TTC549 (cell line): ENCODE data around the gene TAGAP.
"Not testable (repeated sequence)": the region's sequence is repeated elsewhere in the genome, so short reads cannot be mapped to it uniquely, and the experiment has no call there.

Experiments
- FAIRE-seq: peaks from 2 replicates; lab custom pipeline; 2012; peaks lifted over from hg19 to GRCh38; lab: Jason Lieb, UNC

Gene TAGAP

DNA sequence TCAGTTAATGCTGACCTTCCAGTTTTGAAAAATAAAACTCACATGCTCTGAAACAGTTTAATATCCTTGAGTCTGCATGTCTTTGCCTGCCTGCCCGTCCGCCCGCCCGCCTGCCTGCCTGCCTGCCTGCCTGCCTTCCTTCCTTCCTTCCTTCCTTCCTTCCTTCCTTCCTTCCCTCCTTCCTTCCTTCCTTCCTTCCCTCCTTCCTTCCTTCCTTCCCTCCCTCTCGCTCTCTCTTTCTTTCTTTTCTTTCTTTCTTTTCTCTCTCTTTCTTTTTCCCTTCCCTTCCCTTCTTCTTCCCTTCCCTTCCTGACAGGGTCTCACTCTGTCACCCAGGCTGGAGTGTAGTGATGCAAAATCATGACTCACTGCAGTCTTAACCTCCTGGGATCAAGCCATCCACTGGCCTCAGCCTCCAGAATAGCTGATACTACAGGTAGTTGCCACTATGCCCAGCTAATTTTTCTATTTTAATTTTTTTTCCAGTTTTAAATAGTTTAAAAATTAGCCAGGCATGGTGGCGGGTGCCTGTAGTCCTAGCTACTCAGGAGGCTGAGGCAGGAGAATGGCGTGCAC, 34.7 kb downstream of the TAGAP start:
- FAIRE-seq: not testable (repeated sequence)

DNA sequence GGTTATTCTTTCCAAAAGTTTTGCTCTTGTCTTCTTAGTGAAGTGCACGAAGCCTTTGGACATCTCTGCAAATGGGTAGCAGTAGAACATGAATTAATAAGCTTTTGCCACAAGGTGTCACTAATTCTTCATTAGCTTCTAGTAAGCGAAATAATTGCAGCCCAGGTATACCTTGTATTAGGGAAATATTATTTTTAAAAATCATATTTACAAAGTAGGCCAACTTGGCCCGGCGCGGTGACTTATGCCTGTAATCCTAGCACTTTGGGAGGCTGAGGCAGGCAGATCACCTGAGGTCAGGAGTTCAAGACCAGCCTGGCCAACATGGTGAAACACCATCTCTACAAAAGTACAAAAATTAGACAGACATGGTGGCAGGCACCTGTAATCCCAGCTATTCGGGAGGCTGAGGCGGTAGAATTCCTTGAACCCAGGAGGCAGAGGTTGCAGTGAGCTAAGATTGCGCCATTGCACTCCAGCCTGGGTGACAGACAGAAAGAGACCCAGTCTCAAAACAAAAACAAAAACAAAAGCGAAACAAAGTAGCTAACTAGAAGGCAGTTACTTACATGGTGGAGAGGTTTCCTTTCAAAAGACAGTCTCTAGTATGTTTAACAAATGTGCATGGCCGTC, 36.0 kb downstream of the TAGAP start:
- FAIRE-seq: no peak

DNA sequence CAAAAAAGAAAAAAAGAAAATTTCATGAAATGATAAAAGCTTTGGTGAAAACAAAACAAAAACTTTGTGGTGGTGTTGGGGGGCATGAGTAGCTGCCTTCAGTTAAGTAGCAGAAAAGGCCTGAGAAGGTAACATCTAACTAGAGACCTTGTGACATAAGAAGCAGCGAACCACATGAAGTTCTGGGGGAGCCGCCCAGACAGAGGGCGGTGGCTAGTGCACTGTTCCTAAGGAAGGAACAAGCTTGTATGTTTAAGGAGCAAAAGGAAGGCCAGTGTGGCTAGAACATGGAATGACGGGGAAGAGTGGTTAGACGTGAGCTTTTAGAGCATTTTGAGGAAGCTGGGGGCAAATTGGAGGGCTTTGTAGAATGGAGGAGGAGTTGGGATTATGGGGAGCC, 37.3 kb downstream of the TAGAP start:
- no peak for FAIRE-seq

DNA sequence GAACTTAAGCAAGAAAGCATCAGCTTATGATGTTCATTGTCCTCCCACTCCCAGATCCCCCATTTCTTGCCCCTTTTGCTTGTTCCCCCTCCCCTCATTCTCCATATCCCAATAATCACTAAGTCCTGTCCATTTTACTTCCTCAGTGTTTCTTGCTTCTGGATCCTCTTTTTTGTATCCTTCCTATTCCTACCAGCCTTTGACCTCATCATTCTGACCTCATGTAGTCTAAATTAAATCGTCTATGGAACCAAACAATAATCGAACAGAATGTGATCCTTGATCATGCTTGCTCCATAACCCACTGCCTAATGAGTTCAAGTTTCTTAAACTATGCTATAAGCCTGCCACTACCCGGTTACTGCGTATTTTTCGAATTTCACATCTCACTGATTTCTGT, 39.4 kb downstream of the TAGAP start:
- no peak for FAIRE-seq

DNA sequence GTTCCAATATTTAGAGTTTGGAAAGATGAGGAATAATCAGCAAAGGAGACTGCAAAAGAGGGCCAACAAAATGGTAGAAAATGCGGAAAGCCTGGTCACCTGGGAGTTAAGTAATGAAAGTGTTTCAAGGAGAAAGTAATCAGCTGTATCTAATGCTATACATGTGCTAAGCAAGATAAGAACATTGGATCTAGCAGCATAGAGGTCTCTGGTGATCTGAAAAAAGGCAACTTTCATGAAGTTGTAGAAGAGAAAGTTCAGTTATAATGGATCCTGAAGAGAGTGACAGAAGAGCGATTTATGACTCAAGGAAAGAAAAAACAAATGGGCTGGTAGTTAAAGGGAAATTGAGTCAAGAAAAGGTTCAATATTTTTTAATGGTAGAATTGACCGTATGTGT, 40.2 kb downstream of the TAGAP start:
- no peak for FAIRE-seq

DNA sequence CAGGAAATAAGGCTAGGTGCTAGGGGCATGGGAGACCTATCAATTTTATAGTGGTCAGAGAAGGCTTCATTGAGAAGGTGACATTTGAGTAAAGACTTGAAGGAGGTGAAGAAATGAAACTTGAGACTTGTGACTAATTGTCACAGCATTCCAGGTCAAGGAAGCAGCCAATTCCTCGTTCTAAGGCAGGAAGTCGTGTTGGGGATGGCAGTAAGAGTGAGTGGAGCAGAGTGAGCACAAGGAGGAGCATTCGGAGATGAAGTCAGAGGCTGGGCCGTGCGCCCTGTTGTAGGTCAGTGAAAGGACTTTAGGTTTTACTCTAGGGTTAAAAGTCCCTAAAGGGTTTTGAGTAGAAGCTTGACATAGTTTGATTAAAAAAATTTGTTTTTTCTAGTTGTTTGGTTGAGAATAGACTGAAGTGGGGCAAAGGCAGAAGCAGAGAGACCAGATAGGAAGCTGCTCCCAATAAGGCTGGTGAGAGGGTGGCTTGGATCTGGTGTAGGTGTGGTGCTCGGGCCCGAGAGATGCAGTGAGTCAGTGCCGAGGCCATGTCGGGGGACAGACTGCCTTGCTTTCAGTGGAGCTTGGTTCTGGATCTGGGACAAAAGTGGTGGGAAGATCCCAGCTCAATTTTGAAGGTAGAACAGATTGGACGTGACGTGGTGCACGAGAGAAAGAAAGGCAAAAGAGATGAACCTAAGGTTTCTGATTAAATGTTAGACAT, 42.2 kb downstream of the TAGAP start:
- FAIRE-seq: no peak

DNA sequence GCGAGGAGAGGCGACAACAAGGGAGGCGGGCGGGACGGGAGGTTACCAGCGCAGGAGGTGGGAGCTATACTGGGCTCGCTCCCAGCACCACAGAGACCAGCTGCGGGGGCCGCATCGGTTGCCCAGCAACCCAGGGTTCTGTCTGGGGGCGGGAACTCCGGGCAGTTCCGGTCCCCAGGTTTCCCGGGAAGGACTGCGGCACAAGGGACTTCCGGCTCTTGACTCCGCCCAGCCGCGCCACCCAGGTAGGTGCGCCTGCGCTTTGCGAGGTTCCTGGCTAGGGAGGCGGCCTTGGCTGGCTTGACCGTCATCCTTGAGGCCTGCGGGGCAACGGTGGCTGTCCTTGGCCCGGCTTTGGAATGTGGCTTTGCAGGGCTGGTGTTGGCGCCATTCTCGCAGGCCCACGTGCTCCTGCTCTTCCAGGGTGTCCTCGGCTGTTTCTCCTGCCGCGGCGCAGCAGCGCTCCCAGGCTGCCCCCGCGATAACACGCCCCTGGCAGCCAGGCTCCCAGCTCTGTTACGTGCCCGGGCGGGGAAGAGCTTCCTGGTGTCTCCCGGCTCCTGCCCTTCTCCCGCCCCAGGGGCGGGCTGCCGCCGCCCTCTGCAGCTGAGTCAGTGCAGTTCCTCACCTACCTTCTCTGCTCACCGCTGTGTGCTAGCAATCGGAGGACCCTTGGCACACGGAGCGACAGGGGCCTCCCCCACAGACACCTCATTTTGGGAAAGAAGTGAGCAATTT, 45.0 kb downstream of the TAGAP start, which contains the start of gene RSPH3:
Gene RSPH3, minus strand, starts transcription at position 537 of the 738 bp plus-strand sequence. CDS start 652 bp downstream, outside the sequence.
- no peak for FAIRE-seq

DNA sequence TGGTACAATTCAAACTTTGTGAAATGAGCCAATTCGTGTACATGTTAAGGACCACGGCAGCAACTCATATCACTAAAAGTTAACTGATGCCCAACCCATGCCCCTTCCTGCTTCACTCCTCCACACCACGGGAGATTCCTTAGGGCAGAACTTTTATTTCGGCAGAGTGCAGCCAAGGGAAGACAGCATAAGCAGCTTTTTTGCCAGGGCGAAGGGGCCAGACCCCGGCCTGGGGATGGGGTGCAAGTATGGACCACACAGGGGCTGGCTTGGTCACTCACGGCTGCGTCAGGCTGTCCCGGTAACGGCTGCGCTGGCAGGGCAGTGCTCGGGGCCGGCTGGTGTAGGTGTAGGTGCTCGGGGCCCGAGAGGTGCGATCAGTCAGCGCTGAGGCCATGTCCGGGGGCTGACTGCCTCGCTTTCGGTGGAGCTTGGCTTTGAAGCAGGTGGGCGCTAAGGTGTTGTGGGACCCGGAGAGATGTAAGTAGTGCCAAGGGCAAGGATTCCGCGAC, 45.6 kb downstream of the TAGAP start:
- FAIRE-seq: no peak

DNA sequence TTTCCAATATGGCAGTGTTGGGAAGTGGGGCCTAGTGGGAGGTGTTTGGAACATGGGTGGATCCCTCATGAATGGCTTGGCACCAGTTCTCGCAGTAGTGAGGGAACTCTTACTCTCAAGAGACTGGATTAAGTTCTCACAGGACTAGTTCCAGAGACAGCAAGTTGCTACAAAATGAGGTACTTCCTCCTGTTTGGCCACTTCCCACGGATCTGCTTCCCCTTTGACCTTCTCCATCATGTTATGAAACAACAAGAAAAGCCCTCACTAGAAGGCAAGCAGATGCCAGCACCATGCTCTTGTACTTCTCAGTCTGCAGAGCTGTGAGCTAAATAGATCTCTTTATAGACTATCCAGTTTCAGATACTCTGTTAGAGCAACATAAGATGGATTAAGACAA, 47.9 kb downstream of the TAGAP start:
- FAIRE-seq: no peak

DNA sequence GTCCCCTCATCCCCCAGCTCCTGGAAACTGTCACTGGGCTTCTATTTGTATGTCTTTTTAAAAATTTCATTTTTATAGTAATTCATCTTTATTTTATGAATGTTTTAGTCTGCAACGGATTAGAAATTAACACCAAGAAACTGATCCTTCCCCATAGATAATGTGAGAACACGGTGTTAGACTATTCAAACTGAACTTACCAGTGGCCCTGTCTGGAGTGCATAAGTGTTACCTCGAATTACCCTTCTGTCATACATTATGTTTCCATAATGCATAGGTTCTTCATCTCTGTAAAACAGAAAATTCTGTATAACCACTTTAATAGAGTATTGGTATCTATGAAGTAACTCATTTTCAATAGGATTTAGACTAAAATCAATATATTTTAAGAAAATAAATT, 51.2 kb downstream of the TAGAP start:
- FAIRE-seq: no peak

DNA sequence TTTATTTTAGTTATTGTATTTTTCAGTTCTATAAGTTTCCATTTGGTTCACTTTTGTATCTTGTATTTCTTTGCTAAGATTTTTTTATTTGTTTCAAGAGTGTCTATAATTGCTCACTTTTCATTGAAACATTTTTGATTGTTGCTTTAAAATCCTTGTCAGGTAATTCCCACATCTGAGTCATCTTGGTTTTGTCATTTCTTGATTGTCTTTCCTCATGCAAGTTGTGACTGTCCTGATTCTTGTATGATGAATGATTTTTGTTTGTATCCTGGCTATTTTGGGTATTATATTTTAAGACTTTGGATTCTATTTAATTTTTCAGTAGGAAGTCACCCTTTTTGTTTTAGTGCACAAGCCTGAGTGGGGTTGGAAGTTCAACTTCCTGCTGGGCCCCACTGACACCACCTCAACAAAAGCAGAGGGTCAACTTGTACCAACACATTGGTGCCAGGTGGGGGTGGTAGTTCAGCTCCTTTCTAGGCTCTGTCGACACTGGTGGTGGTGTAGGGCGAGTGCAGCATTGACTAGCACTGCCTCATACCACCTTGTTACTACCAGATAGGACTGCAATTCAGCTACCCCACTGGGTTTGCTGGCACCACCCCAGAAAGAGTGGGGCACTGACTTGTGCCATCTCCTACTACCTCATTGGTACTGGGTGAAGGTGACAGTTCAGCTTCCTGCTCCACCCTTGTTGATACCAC, 53.6 kb downstream of the TAGAP start:
- FAIRE-seq: no peak

DNA sequence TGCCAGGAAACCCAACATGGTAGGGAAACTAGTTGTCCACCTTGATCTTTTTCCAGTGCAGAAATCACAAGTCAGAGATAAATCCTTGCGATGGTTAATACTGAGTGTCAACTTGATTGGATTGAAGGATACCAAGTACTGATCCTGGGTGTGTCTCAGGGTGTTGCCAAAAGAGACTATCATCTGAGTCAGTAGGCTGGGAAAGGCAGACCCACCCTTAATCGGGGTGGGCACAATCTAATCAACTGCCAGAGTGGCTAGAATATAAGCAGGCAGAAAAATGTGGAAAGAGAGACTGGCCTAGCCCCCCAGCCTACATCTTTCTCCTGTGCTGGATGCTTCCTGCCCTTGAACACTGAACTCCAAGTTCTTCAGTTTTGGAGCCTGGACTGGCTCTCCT, 55.1 kb downstream of the TAGAP start:
- FAIRE-seq: not testable (repeated sequence)

DNA sequence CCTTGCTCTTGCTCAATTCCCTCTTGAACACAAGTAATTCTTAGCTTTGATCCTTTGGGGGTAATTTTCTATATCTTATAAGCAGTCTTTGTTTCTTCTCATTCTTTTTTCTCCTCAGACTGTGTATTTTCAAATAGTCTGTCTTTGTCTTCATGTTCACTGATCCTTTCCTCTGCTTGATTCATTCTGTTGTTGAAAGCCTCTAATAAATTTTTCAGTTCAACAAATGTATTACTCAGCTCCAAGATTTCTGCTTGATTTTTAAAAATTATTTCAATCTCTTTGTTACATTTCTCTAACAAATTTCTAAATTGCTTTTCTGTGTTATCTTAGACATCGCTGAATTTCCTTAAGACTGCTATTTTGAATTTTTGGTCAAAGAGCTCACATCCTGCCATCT, 56.3 kb downstream of the TAGAP start:
- FAIRE-seq: no peak

DNA sequence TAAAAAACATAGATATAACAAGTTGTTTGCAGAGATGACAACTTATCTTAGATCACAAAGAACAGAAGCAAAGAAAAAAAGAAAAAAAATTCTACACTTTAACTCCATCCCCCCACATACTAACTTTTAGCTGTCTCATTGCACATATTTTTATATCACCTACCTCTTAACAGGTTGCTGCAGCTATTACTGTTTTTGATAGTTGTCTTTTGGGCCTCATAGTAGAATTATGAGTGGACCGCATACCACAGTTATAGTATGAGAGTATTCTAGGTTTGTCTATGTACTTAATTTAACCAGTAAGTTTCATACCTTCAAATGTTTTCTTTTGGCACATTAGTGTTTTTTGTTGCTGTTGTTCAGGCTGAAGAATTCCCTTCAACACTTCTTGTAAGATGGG, 57.1 kb downstream of the TAGAP start:
- FAIRE-seq: no peak
